Skin of body (tissue), 2 donors: Measurements from ENCODE around the gene SESTD1. TPM values are rescaled to one million over a fixed set of nuclear protein-coding genes. Genes with fewer than 3 reads are reported as not detected.
"Not testable (repeated sequence)": the region's sequence is repeated elsewhere in the genome, so short reads cannot be mapped to it uniquely, and the experiment has no call there.

Experiments used
- DNase-seq: peaks from one replicate; lab custom pipeline; 2025; lab: John Stamatoyannopoulos, UW
- total RNA-seq: library from RNA; depleted of rRNA; stranded (reverse); fragments of >200 nt; gene quantifications from one replicate; pipeline ENCODE4 v1.2.3, GENCODE V29; 2014

Gene SESTD1
- total RNA-seq, 1 donor from 2014 or later, result 32.0 TPM

DNA sequence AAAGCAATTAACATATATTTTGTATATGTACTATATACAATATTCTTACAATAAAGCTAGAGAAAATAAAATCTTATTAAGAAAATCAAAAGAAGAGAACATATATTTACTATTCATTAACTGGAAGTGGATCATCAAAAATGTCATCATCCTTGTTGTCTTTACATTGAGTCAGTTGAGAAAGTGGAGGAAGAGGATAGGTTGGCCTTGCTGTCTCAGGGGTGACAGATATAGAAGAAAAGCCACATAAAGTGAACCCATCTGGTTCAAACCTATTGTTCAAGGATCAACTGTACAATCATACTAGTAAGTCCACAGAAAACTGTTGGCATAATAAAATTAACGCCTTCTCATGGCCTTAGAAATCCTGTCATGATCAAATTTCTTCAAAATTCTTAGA, 26.6 kb downstream of the SESTD1 start:
- DNase-seq, result no peak

DNA sequence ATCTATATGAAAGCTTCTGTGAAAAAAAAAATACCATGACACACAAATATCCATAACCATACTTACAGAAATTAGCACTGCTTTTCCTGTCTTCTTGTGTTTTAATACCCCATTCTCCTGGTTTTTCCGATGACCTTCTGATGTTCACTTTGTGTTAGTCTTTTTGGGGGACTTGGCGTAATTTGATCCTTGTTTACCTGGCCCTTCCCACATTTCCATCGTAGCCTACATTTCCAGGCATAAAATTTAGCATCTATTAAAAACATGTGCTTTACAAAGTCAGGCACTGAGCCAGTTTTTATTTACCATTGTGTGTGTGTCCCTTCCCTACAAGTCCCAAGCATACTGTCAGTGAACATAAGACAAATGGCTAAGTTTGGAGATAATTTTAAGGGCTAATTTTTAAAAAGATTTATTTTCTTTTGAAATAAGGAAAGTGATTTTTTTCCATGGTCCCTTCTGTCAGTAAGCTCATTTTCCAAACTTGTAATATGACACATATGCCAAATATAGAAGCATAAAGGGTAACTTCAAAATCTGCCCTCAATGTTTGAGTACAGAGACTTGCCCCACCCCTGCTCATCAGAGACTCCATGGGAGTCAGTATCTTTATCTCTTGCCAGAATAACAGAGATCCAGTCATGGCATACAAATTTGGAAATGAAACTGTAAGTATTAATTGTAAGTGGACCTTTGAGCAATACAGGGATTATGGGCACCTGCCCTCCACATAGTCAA, 27.3 kb downstream of the SESTD1 start:
- no peak for DNase-seq

- peak; percentile 6 for DNase-seq
These were observed 29.0 kb downstream of the SESTD1 start for GRCh38 chr2:179235463-179236108.

GRCh38 chr2:179234658-179235240, 29.9 kb downstream of the SESTD1 start:
- no peak for DNase-seq

DNA sequence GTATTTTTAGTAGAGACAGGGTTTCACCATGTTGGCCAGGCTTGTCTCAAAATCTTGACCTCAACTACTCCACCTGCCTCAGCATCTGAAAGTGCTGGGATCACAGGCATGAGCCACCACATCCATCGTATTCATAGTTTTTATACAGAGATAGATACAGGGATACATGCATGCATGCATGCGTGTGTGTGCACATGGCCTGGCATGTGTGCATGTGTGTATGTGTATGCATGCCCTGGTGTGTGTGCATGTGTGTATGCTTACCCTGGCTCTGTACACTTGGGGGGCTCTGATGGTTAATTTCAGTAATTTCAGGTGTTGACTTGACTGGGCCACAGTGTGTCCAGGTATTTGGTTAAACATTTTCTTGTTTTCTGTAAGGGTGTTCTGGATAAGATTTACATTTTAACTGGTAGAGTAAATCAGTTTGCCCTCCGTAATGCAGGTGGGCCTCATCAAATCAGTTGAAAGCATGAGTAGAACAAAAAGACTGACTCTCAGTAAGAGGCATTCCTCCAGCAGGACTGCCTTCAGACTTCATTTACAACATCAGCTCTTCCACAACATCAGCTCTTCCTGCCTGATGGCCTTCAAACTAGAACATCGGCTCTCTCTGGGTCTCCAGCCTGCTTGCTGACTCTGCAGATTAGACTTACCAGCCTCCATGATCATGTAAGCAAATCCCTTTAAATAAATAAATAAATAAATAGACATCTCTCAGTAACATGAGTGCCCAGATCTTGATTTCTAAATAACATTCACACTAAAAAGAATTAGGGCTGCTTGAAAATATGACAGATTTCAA, 30.8 kb downstream of the SESTD1 start:
- DNase-seq, result no peak

DNA sequence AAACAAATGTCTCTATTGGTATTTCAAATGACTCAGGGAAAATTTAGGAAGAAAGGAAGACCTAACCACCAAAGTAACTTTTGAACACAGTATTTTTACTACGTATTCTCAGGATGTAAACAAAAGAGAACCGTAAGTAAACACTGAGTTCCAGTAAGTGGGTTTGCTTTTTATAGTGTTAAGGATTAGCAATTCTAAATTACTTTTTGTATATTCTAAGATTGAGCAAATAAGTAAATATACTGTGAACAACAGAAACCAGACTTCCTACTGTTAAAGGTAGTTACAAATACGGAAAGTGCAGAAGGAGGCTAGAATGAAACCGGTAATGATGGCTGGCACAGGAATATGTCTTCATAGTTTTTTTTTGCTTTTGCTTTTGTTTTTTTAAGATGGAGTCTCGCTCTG, 31.5 kb downstream of the SESTD1 start:
- no peak for DNase-seq

DNA sequence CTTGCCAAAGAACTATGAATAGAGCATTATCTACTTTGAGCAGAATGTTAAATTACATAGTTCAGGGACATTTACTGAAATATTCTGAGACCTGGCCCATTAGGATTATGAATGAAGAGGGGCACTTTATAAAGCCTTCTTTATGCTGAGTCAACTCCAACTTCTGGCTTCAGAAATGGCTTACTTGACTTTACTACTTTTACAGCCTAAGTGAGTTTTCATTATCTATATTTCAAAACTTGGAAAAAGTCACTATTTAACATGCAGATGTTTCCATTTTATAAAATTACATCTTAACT, 37.7 kb downstream of the SESTD1 start:
- DNase-seq, result no peak

DNA sequence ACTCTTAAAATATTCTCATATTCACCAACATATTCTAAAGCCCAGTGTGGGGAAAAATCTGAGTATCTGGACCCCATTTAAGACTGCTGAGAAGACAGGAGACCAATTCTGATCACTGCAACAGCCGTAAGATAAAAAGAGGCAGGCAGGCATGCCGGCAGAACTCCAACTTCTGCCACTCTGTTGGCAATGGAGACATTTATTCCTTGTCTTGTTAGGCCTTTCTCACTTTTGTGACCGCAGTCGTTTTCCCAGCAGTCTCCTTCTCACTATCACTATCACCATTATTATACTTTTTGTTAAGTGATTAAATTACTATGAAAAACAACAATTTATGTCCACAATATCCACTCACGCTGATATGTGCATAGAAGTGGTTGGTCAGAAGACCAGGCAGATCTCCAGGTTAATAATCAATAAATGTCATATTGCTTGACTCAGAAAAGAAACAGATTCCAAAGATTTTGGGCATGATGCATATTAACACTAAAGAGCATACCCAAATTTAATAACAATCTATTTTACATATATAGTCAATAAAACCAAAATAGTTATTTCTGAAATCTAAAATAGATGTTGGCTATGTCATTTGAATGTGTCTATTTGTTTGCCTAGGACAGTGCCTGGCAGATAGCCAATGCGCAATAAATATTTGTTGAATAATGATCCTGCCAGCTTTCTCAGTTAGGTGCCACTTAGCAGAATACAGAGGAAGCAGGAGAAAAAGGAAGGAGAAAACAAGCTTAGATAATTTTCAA, 38.2 kb downstream of the SESTD1 start:
- DNase-seq, result no peak

DNA sequence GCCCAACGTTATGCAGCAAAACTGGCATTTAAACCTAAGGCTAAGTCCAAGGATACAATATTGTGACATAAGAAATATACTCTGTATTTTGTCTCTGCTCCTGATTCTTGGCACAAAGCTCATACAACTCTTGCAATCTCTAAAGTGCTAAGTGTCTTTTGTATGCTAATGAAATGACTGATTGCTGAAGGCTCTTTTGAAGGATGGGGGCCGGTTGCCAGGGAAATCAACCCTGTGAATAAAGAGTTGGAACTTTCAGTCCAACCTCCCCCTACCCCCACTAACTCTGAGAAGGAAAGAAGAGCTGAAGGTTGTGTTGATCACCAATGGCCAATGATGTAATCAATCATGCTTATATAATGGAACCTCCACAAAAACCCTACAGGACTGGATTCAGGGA, 40.3 kb downstream of the SESTD1 start:
- DNase-seq, result no peak

DNA sequence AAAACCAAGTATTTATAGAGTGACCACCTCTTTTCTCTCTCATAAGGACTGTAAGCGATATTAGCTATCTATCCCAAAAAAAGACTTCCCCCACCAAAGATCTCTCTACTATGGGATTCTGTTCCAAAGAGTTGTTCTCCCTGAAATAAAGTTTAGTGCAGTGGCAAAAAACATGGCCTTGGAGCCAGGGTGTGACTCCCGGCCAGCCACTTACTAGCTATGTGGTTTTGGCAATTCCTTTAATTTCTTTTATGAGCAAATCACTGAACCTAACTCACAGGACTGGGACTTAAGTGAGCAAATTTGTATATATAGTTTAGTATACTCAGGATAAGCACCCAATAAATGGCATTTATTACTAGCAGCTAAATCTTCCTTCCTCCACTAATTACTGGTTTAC, 42.6 kb downstream of the SESTD1 start:
- DNase-seq, result no peak

GRCh38 chr2:179218848-179219594, 45.6 kb downstream of the SESTD1 start:
- peak; percentile 38 for DNase-seq

- not testable (repeated sequence) for DNase-seq
These were observed 50.0 kb downstream of the SESTD1 start for GRCh38 chr2:179214671-179215070.

DNA sequence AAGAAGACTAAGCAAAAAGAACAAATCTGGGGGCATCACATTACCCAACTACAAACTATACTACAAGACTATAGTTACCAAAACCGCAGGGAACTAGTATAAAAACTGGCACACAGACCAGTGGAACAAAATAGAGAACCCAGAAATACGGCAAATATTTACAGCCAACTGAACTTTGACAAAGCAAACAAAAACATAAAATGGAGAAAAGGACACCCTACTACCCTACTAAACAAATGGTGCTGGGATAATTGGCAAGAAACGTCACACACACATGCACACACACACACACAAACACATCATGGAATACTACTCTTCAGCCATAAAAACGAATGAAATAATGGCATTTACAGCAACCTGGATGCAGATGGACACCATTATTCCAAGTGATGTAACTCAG, 53.3 kb downstream of the SESTD1 start:
- DNase-seq, result no peak

GRCh38 chr2:179208277-179208676, 56.4 kb downstream of the SESTD1 start:
- not testable (repeated sequence) for DNase-seq

GRCh38 chr2:179207047-179207446, 57.6 kb downstream of the SESTD1 start:
- DNase-seq, result no peak

DNA sequence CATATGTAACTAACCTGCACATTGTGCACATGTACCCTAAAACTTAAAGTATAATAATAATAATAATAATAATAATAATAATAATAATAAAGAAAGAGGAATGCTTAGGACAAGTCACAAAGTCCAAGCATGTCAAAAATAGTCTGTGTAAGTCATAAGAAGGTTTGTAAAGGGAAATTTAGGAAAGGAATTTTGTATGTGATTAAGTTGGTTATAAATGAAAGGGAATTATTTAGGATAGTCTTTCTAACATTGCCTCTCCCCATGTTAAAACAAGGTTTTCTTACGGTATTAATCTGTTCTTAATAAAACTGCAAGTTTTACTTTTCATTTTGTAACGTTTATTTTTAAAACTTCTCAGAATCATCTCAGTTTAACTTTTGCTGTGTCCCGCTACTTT, 62.8 kb downstream of the SESTD1 start:
- DNase-seq, result no peak

GRCh38 chr2:179195926-179196590, 68.6 kb downstream of the SESTD1 start:
- DNase-seq, result not testable (repeated sequence)

- no peak for DNase-seq
These were observed 69.5 kb downstream of the SESTD1 start for GRCh38 chr2:179195141-179195540.

- no peak for DNase-seq
These were observed 70.8 kb downstream of the SESTD1 start for GRCh38 chr2:179193759-179194394.

- DNase-seq, result no peak
These were observed 73.5 kb downstream of the SESTD1 start for GRCh38 chr2:179191110-179191509.
